GM12878 (cell line): Measurements from ENCODE around the gene ICAM2.

ENCODE experiments used
- CBX5 ChIP-seq: sonication (generic); IDR thresholded peaks from 2 replicates; pipeline ENCODE4 v1.6.1; 2016; ENCODE audit warnings: low read depth, moderate library complexity, mild to moderate bottlenecking, inconsistent platforms
- CTCF ChIP-seq, 3 experiments: IDR thresholded peaks in 2 of 3; conservative IDR thresholded peaks in 1 of 3; 2 replicates each; pipeline ENCODE4 v1.5.1; 2011; ENCODE audit warnings: low read depth in 3 of 3, low read length in 3 of 3, mild to moderate bottlenecking in 3 of 3, control low read depth in 2 of 3, moderate library complexity in 2 of 3, inconsistent platforms in 1 of 3, mixed read lengths in 1 of 3; ENCODE audit not compliant: control insufficient read depth in 2 of 3, insufficient read depth in 1 of 3; ENCODE audit errors: extremely low read depth in 1 of 3
- ELK1 ChIP-seq: IDR thresholded peaks from 2 replicates; pipeline ENCODE4 v1.6.1; 2012; ENCODE audit warnings: low read depth, low read length, improper control_type of control experiment
- EZH2 ChIP-seq: IDR thresholded peaks from 2 replicates; pipeline ENCODE4 v1.6.1; 2012; ENCODE audit warnings: low read depth, mild to moderate bottlenecking, control low read depth, inconsistent platforms, low read length, borderline replicate concordance; ENCODE audit not compliant: control insufficient read depth
- MYC ChIP-seq: IDR thresholded peaks from 2 replicates; pipeline ENCODE4 v1.6.1; 2011; ENCODE audit warnings: mild to moderate bottlenecking, low read length, moderate library complexity, inconsistent platforms; ENCODE audit not compliant: insufficient read depth, insufficient replicate concordance, insufficient read length, severe bottlenecking
- POLR2AphosphoS5 ChIP-seq: IDR thresholded peaks from 2 replicates; pipeline ENCODE4 v1.6.1; 2011; ENCODE audit warnings: mild to moderate bottlenecking, low read length, inconsistent platforms
- RELA ChIP-seq: fragments of 450-650 bp; IDR thresholded peaks from 2 replicates; pipeline ENCODE4 v1.8.0; 2014; ENCODE audit warnings: borderline replicate concordance; ENCODE audit not compliant: partially characterized antibody
- SIN3A ChIP-seq: IDR thresholded peaks from 2 replicates; pipeline ENCODE4 v1.6.1; 2012; ENCODE audit warnings: low read depth, low read length, improper control_type of control experiment

- TF ChIP-seq ELK1, result no peak
- no peak for TF ChIP-seq POLR2AphosphoS5
- TF ChIP-seq MYC, result no peak
- TF ChIP-seq CTCF (IDR thresholded peaks at IDR 0.05 in 2 of 3, conservative IDR thresholded peaks at IDR 0.05 in 1 of 3; ENCODE audit: control insufficient read depth in 2 of 3, extremely low read depth in 1 of 3, insufficient read depth in 1 of 3, low read depth in 3 of 3, low read length in 3 of 3), result no peak
- TF ChIP-seq RELA, result no peak
- TF ChIP-seq EZH2, result no peak
- no peak for TF ChIP-seq SIN3A
- no peak for TF ChIP-seq CBX5
These were observed 16.1 kb downstream of the ICAM2 start for GRCh38 chr17:64004218-64004770.
